Iris pigment epithelial cell (primary cell): Measurements from ENCODE around the gene TSC22D4.
A peak's percentile ranks its signal among the peaks of the same experiment; 100 is the strongest.

Experiments
- DNase-seq: peaks from one replicate; pipeline ENCODE4 v3.0.0-alpha.2; 2011; ENCODE audit warnings: low read depth

Gene TSC22D4

GRCh38 chr7:100428199-100428966 is 50.6 kb downstream of the TSC22D4 start, which contains the start of gene ZCWPW1:
ZCWPW1 (minus strand) TSS chr7:100428703; CDS start chr7:100420649, 8,054 bp downstream.
- DNase-seq, result peak; percentile 97

GRCh38 chr7:100427762-100428198 is 51.2 kb downstream of the TSC22D4 start:
- no peak for DNase-seq

- DNase-seq, result no peak
Observed at GRCh38 chr7:100426516-100426915, 52.5 kb downstream of the TSC22D4 start.

- no peak for DNase-seq
Observed at GRCh38 chr7:100425347-100425746, 53.7 kb downstream of the TSC22D4 start.

DNA sequence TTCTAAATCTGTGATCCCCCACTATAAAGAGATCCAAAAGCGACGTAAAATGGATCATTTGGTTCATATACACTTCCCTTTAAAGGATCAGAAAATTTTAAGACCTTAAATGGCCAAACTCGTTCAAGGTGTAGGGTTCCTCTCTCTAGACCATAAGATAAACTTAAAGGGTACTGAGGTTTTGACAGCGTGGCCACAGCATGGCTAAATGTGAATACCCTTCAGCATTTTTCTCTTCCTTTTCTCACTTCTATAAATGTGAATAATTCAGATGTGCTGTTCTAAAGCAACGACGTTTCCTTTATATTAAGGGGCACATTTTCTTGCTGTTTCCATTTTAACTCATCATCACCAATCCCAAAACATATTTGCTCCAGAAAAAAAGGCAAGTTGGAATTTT is 55.7 kb downstream of the TSC22D4 start:
- DNase-seq, result no peak

DNA sequence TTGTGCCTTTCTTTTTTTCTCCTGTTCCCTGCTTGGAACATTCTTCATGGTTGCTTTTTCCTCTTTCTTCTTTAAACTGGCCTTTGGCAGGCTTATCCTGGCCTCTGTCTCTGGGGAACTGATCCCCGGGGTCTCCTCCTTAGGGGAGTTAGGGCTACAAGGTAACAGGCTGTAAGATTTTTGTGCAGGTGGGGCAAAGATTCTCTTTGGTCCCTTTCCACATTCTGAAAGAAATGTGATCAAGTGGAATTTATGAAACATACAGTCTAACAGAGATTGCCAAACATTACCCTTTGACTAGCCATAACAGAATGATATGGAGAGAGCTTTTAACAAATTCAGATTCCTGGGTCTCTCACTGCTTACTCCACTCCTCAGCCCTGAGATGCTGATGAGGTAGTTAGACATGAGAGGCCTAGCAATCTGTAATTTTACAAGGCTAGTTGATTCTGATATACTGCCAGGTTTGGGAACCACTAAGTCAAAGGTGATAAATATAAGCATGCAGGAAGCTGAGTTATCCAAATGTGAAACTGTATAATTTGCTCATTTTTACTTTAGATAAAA is 59.3 kb downstream of the TSC22D4 start:
- no peak for DNase-seq

DNA sequence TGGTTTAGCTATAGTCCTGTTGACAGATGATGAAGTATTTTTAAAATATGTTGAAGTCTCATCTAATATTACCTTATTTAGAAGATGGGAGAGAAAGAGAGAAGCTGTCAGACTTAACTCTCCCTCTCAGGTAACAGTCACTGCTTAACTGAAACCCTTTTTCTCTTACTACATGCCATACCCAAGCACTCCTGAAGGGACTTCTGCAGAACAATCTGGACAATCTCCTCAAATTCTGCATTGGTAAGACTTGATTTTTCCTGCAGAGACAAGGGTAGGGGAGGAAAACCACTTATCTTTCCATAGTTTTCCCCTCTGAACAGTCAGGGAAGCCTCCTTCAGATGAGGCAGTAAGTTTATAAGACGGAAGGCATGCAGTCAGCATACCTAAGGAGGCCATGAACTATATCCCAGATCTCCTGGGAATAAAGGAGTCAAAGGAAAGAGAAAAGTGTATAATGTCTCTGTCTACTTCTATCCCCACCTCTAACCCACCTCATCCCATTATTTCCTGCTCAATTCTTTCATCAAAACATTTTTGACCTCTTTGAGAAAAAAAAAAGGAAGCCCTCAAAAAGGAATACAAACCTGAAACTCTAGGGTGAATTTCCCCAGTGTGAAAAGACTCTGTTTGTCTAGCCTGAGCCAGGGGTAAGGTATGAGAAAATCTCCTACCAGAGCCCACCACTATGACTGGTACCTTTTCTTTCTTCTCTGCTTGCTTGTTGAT is 59.9 kb downstream of the TSC22D4 start:
- DNase-seq, result no peak
